ENCODE measurements around the gene DCC.

Gene DCC

DNA sequence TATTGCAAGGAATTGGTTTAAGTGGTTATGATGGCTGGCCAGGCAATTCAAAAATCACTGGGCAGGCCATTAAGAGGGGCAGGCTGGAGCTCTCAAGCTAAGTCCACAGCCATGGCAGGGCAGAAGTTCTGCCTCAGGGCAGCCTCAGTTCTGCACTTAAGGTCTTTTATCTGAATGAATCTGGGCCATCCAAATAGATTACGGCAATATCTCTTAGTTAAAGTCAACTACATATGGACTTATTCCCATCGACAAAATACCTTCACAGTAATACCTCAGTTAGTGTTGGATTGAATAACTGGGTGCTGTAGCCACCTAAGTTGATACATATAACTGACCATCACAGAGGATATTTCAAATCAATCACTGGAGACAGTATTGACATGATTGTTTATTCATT lies 979.6 kb downstream of the DCC start:
- Histone ChIP-seq H4K20me1 (ENCODE audit: insufficient read depth, low read length, poor library complexity, severe bottlenecking) (no peaks in the 10 kb centered on the region), H3K79me2 (ENCODE audit: insufficient read depth, low read length) (no peaks in the 10 kb centered on the region), H3K9me2 (replicated peaks; ENCODE audit: low read depth, low read length) (no peaks in the 10 kb centered on the region), H3K36me3 (ENCODE audit: insufficient read depth, low read length) (no peaks in the 10 kb centered on the region), H3K9ac (ENCODE audit: low read depth, low read length, poor library complexity, severe bottlenecking) (no peak overlapping the region), H3K4me1 (ENCODE audit: insufficient read depth, low read length, poor library complexity, severe bottlenecking) (no peaks in the 10 kb centered on the region), H3F3A (ENCODE audit: low read depth) (no peaks in the 10 kb centered on the region), H3K4me3 (ENCODE audit: low read length, poor library complexity, severe bottlenecking) (no peak overlapping the region), H3K9me3 (ENCODE audit: insufficient read depth, low read depth, low read length) (no peaks in the 10 kb centered on the region), H3K27me3 (ENCODE audit: insufficient read depth, low read length, poor library complexity, severe bottlenecking) (no peaks in the 10 kb centered on the region), H2AFZ (ENCODE audit: low read length) (no peak overlapping the region), H3K4me2 (ENCODE audit: low read depth, low read length, poor library complexity, severe bottlenecking) (no peak overlapping the region)
- no peak for TF ChIP-seq EZH2phosphoT487 (IDR thresholded peaks at IDR 0.05; ENCODE audit: borderline replicate concordance)
- TF ChIP-seq, protein P1, sequence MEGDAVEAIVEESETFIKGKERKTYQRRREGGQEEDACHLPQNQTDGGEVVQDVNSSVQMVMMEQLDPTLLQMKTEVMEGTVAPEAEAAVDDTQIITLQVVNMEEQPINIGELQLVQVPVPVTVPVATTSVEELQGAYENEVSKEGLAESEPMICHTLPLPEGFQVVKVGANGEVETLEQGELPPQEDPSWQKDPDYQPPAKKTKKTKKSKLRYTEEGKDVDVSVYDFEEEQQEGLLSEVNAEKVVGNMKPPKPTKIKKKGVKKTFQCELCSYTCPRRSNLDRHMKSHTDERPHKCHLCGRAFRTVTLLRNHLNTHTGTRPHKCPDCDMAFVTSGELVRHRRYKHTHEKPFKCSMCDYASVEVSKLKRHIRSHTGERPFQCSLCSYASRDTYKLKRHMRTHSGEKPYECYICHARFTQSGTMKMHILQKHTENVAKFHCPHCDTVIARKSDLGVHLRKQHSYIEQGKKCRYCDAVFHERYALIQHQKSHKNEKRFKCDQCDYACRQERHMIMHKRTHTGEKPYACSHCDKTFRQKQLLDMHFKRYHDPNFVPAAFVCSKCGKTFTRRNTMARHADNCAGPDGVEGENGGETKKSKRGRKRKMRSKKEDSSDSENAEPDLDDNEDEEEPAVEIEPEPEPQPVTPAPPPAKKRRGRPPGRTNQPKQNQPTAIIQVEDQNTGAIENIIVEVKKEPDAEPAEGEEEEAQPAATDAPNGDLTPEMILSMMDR (conservative IDR thresholded peaks at IDR 0.05; ENCODE audit: low read length) = no peak

DNA sequence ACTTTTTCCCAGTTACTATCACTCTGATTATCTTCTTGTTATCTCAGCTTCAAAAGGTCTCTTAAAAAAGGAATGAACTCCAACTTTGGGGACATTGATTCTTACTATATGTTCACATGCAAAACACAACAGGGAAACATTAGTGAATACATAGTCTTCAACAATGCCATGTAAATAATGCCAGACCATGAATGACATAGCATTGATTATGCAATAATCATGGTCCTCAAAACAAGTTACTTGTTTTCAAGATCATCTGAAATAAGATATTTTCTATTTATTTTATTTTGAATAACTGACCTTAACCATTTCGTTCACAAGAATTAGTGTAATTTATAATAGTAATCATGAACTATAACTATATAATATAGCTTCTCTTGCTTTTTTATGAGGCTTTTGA lies 982.2 kb downstream of the DCC start:
- H4K20me1 ChIP-seq (ENCODE audit: insufficient read depth, low read length, poor library complexity, severe bottlenecking) = no peaks in the 10 kb centered on the region

DNA sequence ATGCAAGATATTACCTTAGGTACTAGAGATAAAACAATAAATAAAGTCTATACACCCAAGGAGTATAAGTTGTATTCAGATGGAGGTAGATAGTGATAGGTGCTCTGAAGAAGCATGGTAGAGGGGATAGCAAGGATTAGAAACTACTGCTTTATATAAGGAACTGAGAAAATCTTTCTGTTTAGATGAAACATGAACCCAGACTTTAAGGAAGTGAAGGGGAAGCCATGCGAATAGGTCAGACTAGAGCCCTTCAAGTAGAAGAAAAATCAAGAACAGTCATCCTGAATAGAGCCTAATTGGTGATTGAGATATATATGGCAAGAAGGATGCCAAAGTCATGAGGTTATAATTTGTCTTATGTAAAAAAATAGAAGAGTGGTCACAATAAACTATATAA lies 984.4 kb downstream of the DCC start:
- no peaks in the 10 kb centered on the region for H4K20me1 ChIP-seq (ENCODE audit: insufficient read depth, low read length, poor library complexity, severe bottlenecking)
- H3F3A ChIP-seq (ENCODE audit: low read depth) = no peaks in the 10 kb centered on the region
- TF ChIP-seq, protein P1 (conservative IDR thresholded peaks at IDR 0.05; ENCODE audit: low read length) = no peak
- no peak for TF ChIP-seq EZH2phosphoT487 (IDR thresholded peaks at IDR 0.05; ENCODE audit: borderline replicate concordance)
- no peaks in the 10 kb centered on the region for H3K9me2 ChIP-seq (replicated peaks; ENCODE audit: low read depth, low read length)
- H3K4me1 ChIP-seq (ENCODE audit: insufficient read depth, low read length, poor library complexity, severe bottlenecking) = no peaks in the 10 kb centered on the region
- no peak overlapping the region for H3K4me2 ChIP-seq (ENCODE audit: low read depth, low read length, poor library complexity, severe bottlenecking)
- no peaks in the 10 kb centered on the region for H3K79me2 ChIP-seq (ENCODE audit: insufficient read depth, low read length)
- H3K9me3 ChIP-seq (ENCODE audit: insufficient read depth, low read depth, low read length) = no peaks in the 10 kb centered on the region
- H2AFZ ChIP-seq (ENCODE audit: low read length) = no peak overlapping the region
- H3K9ac ChIP-seq (ENCODE audit: low read depth, low read length, poor library complexity, severe bottlenecking) = no peak overlapping the region
- no peak overlapping the region for H3K4me3 ChIP-seq (ENCODE audit: low read length, poor library complexity, severe bottlenecking)
- H3K36me3 ChIP-seq (ENCODE audit: insufficient read depth, low read length) = no peaks in the 10 kb centered on the region
- no peaks in the 10 kb centered on the region for H3K27me3 ChIP-seq (ENCODE audit: insufficient read depth, low read length, poor library complexity, severe bottlenecking)

More for the DNA sequence above, 982.2 kb downstream of the DCC start:
- Histone ChIP-seq H3K9me2 (replicated peaks; ENCODE audit: low read depth, low read length) (no peaks in the 10 kb centered on the region), H3K27me3 (ENCODE audit: insufficient read depth, low read length, poor library complexity, severe bottlenecking) (no peaks in the 10 kb centered on the region), H3K9me3 (ENCODE audit: insufficient read depth, low read depth, low read length) (no peaks in the 10 kb centered on the region), H3K36me3 (ENCODE audit: insufficient read depth, low read length) (no peaks in the 10 kb centered on the region), H3K79me2 (ENCODE audit: insufficient read depth, low read length) (no peaks in the 10 kb centered on the region), H2AFZ (ENCODE audit: low read length) (no peak overlapping the region), H3K9ac (ENCODE audit: low read depth, low read length, poor library complexity, severe bottlenecking) (no peak overlapping the region), H3K4me3 (ENCODE audit: low read length, poor library complexity, severe bottlenecking) (no peak overlapping the region), H3K4me2 (ENCODE audit: low read depth, low read length, poor library complexity, severe bottlenecking) (no peak overlapping the region), H3F3A (ENCODE audit: low read depth) (no peaks in the 10 kb centered on the region), H3K4me1 (ENCODE audit: insufficient read depth, low read length, poor library complexity, severe bottlenecking) (no peaks in the 10 kb centered on the region)
- TF ChIP-seq, protein P1 (conservative IDR thresholded peaks at IDR 0.05; ENCODE audit: low read length) = no peak
- TF ChIP-seq EZH2phosphoT487 (IDR thresholded peaks at IDR 0.05; ENCODE audit: borderline replicate concordance) = no peak

Data from Loucy (cell line).